ENCODE measurements around the gene GPT2. TPM values are rescaled to one million over a fixed set of nuclear protein-coding genes. Genes with fewer than 3 reads are reported as not detected.

Gene GPT2
- total and polyA plus RNA-seq, 2 donors (not counting 1 experiment from before 2014, with no cell fraction given) = 5.8 to 16.3 TPM

DNA sequence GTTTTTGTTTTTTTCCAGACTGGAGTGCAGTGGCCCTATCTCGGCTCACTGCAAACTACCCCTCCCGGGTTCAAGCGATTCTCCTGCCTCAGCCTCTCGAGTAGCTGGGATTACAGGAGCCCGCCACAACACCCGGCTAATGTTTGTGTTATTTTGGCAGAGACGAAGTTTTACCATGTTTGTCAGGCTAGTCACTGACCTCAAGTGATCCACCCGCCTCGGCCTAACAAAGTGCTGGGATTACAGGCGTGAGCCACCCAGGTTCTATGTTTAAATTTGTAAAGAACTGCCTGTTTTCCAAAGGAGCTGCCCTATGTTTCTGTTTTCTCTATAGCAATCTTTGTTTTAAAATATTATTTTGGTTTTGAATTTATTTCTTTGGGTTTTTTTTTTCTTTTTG, 39.4 kb upstream of the GPT2 start:
- Histone ChIP-seq H3K4me2 (ENCODE audit: extremely low read depth, insufficient read depth, low read length) (no peak overlapping the region), H2AFZ (ENCODE audit: low read length) (no peak overlapping the region), H3K4me1 (ENCODE audit: control insufficient read depth, extremely low read depth, insufficient read depth, low read length) (no peaks in the 10 kb centered on the region), H4K20me1 (ENCODE audit: control insufficient read depth, extremely low read depth, insufficient read depth, low read length) (no peaks in the 10 kb centered on the region), H3K36me3 (ENCODE audit: control insufficient read depth, insufficient read depth, low read length) (no peaks in the 10 kb centered on the region), H3K9me3 (ENCODE audit: control insufficient read depth, insufficient read depth, low read depth, low read length) (no peaks in the 10 kb centered on the region), H3K27me3 (ENCODE audit: control insufficient read depth, insufficient read depth, low read length) (no peaks in the 10 kb centered on the region), H3K27ac (ENCODE audit: insufficient read depth, low read length) (no peak overlapping the region), H3K4me3 (replicated peaks in 1 of 4; ENCODE audit: control extremely low read depth in 1 of 4, insufficient read depth in 1 of 4, low read depth in 3 of 4, low read length in 4 of 4) (no peak overlapping the region), H3K9ac (ENCODE audit: insufficient read depth, low read length) (no peak overlapping the region), H3K79me2 (ENCODE audit: control insufficient read depth, insufficient read depth, low read length) (no peaks in the 10 kb centered on the region)
- DNase-seq (ENCODE audit: low read depth in 2 of 2) = peak; percentile 54 to 67
- TF ChIP-seq CTCF (conservative IDR thresholded peaks at IDR 0.05 in 1 of 2, IDR thresholded peaks at IDR 0.05 in 1 of 2; ENCODE audit: low read depth in 1 of 2, low read length in 2 of 2) (no peak), EZH2 (IDR thresholded peaks at IDR 0.05; ENCODE audit: low read length, missing control alignments) (no peak)

- H3K36me3 ChIP-seq (ENCODE audit: control insufficient read depth, insufficient read depth, low read length) = no peaks in the 10 kb centered on the region
- TF ChIP-seq CTCF (conservative IDR thresholded peaks at IDR 0.05 in 1 of 2, IDR thresholded peaks at IDR 0.05 in 1 of 2; ENCODE audit: low read depth in 1 of 2, low read length in 2 of 2) (no peak), EZH2 (IDR thresholded peaks at IDR 0.05; ENCODE audit: low read length, missing control alignments) (no peak)
Observed at GRCh38 chr16:46845952-46846351, 38.2 kb upstream of the GPT2 start.

GRCh38 chr16:46848768-46849764, 35.1 kb upstream of the GPT2 start:
- H2AFZ ChIP-seq (ENCODE audit: low read length) = no peak overlapping the region
- no peaks in the 10 kb centered on the region for H3K9me3 ChIP-seq (ENCODE audit: control insufficient read depth, insufficient read depth, low read depth, low read length)
- no peaks in the 10 kb centered on the region for H3K79me2 ChIP-seq (ENCODE audit: control insufficient read depth, insufficient read depth, low read length)
- no peak for DNase-seq (ENCODE audit: low read depth in 2 of 2)
- H3K36me3 ChIP-seq (ENCODE audit: control insufficient read depth, insufficient read depth, low read length) = no peaks in the 10 kb centered on the region
- H4K20me1 ChIP-seq (ENCODE audit: control insufficient read depth, extremely low read depth, insufficient read depth, low read length) = no peaks in the 10 kb centered on the region
- H3K4me2 ChIP-seq (ENCODE audit: extremely low read depth, insufficient read depth, low read length) = no peak overlapping the region
- no peak overlapping the region for H3K9ac ChIP-seq (ENCODE audit: insufficient read depth, low read length)
- H3K27me3 ChIP-seq (ENCODE audit: control insufficient read depth, insufficient read depth, low read length) = no peaks in the 10 kb centered on the region
- no peak overlapping the region for H3K27ac ChIP-seq (ENCODE audit: insufficient read depth, low read length)
- no peak overlapping the region for H3K4me3 ChIP-seq (replicated peaks in 1 of 4; ENCODE audit: control extremely low read depth in 1 of 4, insufficient read depth in 1 of 4, low read depth in 3 of 4, low read length in 4 of 4)
- TF ChIP-seq CTCF (conservative IDR thresholded peaks at IDR 0.05 in 1 of 2, IDR thresholded peaks at IDR 0.05 in 1 of 2; ENCODE audit: low read depth in 1 of 2, low read length in 2 of 2) = no peak
- TF ChIP-seq EZH2 (IDR thresholded peaks at IDR 0.05; ENCODE audit: low read length, missing control alignments) = no peak
- no peaks in the 10 kb centered on the region for H3K4me1 ChIP-seq (ENCODE audit: control insufficient read depth, extremely low read depth, insufficient read depth, low read length)

More at GRCh38 chr16:46845952-46846351, 38.2 kb upstream of the GPT2 start:
- H3K27me3 ChIP-seq (ENCODE audit: control insufficient read depth, insufficient read depth, low read length) = no peaks in the 10 kb centered on the region
- H3K4me2 ChIP-seq (ENCODE audit: extremely low read depth, insufficient read depth, low read length) = no peak overlapping the region
- DNase-seq (ENCODE audit: low read depth in 2 of 2) = no peak
- H3K27ac ChIP-seq (ENCODE audit: insufficient read depth, low read length) = no peak overlapping the region
- no peaks in the 10 kb centered on the region for H3K4me1 ChIP-seq (ENCODE audit: control insufficient read depth, extremely low read depth, insufficient read depth, low read length)
- H3K9me3 ChIP-seq (ENCODE audit: control insufficient read depth, insufficient read depth, low read depth, low read length) = no peaks in the 10 kb centered on the region
- H4K20me1 ChIP-seq (ENCODE audit: control insufficient read depth, extremely low read depth, insufficient read depth, low read length) = no peaks in the 10 kb centered on the region
- H2AFZ ChIP-seq (ENCODE audit: low read length) = no peak overlapping the region
- H3K9ac ChIP-seq (ENCODE audit: insufficient read depth, low read length) = no peak overlapping the region
- H3K79me2 ChIP-seq (ENCODE audit: control insufficient read depth, insufficient read depth, low read length) = no peaks in the 10 kb centered on the region
- H3K4me3 ChIP-seq (replicated peaks in 1 of 4; ENCODE audit: control extremely low read depth in 1 of 4, insufficient read depth in 1 of 4, low read depth in 3 of 4, low read length in 4 of 4) = no peak overlapping the region

Measured in fibroblast of lung (primary cell).